SU-DHL-6 (cell line): ENCODE measurements around the gene H3-3A.
"Not testable (repeated sequence)": the region's sequence is repeated elsewhere in the genome, so short reads cannot be mapped to it uniquely, and the experiment has no call there.

Source experiments
- EZH2phosphoT487 ChIP-seq: fragments of 200-600 bp; sonication (generic), shearing (Covaris generic); conservative IDR thresholded peaks from 2 replicates; pipeline ENCODE4 v1.6.1; 2018; ENCODE audit warnings: mild to moderate bottlenecking, antibody characterized with exemption, low read length, moderate library complexity, mixed read lengths
- TF ChIP-seq, protein P1 (sequence below): fragments of 200-600 bp; sonication (generic); IDR thresholded peaks from one replicate; pipeline ENCODE4 v1.5.1; 2017; ENCODE audit warnings: antibody characterized with exemption, mild to moderate bottlenecking, low read length, moderate library complexity; ENCODE audit not compliant: insufficient read depth, poor library complexity, severe bottlenecking

- TF ChIP-seq, protein P1, sequence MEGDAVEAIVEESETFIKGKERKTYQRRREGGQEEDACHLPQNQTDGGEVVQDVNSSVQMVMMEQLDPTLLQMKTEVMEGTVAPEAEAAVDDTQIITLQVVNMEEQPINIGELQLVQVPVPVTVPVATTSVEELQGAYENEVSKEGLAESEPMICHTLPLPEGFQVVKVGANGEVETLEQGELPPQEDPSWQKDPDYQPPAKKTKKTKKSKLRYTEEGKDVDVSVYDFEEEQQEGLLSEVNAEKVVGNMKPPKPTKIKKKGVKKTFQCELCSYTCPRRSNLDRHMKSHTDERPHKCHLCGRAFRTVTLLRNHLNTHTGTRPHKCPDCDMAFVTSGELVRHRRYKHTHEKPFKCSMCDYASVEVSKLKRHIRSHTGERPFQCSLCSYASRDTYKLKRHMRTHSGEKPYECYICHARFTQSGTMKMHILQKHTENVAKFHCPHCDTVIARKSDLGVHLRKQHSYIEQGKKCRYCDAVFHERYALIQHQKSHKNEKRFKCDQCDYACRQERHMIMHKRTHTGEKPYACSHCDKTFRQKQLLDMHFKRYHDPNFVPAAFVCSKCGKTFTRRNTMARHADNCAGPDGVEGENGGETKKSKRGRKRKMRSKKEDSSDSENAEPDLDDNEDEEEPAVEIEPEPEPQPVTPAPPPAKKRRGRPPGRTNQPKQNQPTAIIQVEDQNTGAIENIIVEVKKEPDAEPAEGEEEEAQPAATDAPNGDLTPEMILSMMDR, result not testable (repeated sequence)
- TF ChIP-seq EZH2phosphoT487, result not testable (repeated sequence)
Observed at GRCh38 chr1:226092048-226092820, 29.7 kb downstream of the H3-3A start.
